Measurements from ENCODE around the gene TCF7L2.

TCF7L2 gene

DNA sequence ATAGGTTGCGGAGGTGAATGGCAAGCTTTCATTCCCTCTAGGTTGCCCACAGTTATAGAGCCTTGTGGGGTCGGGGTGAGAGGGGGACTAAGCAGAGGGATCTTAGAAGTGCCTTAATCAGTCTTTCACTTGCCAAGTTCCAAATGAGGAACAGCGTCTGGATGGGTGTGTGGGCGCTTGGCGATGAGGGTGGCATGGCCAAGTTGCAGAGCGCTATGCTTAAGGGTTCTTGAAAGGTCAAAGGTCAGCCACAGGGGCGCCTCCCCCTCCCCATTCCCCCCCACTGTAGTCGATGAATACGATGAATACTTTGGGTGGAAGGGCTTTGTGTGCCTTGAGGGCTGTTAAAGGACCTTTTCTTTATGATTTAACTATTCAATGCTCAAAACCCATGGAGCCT lies 185.0 kb downstream of the TCF7L2 start:
- DNase-seq (ENCODE audit: insufficient read length, low spot score) = no peak
- FAIRE-seq = no peak

DNA sequence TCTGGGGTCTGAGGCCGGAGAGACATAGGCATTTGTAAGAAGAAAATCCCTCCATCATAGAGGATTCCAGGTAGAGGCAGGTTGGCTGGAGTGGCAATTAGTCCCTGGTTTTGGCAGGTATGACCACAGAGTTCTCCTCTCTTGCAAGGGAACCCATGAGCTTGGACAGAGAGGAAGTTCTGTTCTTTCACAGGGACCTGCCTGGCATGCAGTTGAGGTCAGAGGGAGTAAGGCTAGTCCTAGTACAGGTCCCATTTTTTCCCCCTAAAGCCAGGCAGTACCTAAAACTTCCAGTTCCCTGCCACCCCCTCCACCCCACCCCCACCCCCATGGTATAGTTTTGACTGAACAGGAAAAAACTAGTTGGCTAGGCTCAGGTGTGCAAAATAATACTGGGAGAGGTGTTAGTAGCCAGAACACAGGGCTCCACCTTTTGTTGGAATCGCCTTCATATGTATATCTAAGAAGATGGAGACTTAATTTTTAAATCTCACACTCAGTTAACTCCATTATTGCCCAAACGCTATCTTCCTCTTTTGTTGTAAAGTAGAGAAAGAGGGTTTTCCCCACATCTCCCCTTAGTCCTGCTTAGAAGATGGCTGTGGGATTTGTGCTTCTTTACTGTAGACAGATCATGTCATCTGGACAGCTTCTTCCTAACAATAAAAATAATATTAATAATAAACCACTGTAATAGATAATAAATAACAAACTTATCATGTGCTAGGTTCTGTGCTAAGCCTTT lies 188.1 kb downstream of the TCF7L2 start:
- FAIRE-seq (no peak), DNase-seq (ENCODE audit: insufficient read length, low spot score) (no peak)

DNA sequence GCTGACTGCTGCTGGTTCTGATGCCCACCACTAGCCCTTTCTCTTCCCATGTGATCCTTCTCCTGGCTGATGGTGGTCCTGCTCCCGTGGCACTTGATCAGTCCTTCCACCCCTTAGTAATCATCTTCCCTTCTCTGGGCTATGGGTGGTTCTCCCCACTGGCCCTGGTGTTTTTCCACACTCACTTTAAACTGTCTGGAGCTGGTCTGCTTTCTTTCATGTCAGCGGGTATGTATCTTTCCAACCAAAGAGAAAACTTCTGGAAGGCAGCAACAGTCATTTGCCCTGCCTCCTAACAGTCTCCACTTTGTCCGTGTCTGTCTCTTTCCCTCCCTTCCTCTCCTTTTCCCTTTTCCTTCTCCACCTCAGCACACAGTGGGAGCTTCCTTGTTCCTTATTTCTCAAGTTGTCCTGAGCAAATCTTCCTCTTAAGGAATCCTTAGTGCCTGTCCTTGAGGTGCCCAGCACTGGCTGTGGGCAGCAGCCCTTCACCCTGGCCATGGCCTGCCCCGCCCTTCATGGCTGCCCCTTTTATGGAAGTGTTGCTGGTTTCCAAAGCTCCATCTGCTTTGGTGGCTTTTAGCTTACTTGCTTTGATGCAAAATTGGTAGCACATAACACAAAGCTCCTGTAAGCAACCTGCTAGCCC lies 189.0 kb downstream of the TCF7L2 start:
- no peak for DNase-seq (ENCODE audit: insufficient read length, low spot score)

DNA sequence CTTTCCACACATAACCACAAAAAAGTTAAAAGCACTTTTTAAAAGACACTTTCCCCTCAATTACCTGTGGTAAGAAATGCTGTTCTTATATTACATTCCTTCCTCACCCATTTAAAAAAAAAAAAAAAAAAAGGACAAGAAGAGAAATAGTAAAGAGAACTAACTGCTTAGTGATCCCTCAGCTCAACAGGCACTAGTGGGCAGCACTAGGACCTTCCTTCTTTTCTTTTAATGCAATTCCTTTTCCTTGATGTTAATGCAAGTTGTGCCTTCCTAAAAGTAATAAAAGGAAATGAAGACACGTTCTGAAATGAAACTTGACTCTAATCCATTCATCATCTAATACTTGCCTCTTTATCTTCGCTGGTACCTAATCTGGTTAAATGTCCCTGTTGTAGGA lies 189.7 kb downstream of the TCF7L2 start:
- no peak for FAIRE-seq
- DNase-seq (ENCODE audit: insufficient read length, low spot score) = no peak

More for the DNA sequence above, 189.0 kb downstream of the TCF7L2 start:
- no peak for FAIRE-seq

DNA sequence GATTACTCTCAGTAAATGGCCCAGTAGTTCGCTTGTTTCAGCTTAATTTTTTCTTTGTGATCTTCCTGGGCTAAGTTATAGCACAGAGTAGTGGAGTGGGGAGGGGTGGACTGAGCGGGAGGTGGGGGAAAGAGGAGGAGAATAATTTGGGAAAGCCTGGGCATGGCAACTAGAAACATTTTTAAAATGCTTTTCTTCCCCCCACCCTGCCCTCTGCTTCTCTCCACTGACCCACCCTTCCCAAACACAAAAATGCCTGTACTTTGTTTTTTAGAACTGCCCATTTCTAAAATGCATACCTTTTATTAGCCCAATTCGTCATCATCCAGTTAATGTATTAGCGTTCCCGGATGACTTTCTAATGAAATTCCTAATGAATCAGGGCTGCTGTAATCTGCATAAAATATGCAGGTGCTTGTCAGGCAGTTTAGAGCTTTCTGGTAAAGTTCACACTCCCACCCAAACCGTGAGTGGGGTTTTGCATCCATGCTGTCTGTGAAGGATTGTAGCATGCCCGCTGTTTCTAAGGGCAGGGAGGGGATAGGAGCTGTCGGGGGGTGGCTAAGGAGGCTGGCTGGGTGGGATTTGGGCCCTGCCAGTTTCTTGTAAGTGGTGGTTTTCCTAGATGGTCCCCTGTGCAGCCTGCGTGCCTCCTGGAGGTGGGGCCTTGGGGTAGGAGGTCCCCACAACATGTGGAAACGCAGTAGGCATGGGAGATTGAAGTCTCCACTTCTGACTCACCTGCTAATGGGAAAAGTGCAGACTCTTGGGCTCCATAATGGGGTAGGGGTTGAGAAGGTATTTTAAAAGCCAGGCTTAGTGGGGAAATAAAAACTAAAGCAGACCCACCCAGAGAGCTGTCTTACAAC lies 190.3 kb downstream of the TCF7L2 start:
- no peak for DNase-seq (ENCODE audit: insufficient read length, low spot score)

DNA sequence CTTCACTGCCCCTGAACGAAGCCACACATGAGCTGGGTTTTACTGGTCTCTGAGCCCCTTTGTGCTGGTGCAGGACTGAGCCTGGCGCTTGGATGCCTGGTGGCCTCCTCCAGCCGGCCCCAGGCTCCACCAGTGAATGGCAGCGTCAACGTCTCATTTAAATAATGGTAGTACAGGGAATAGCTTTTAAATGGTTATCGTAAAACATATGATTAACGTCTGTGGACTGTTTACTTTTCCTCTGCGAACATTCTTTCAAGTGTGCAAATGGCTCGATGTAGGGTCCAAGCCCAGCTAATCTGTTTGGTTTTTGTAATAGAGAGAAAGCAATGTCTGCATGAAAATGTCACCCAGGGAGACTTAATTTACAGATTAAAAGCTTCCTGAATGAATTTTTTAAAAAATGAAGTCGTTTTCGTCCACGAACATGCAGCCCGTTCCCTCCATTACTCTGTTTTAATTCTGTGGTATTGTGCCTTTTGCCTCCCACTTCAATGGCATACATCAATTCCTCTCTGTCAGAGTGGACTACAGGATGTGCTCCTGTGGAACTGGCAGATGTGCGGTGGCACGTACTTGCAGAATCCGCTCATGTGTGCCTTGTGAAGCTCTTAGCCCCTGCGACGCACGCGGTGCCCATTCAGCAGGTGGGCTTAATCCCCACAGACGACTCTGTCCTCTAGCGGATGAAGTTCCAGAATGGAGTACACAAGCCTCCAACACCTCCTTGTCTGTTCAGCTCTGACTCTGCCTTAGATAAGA lies 192.7 kb downstream of the TCF7L2 start:
- no peak for FAIRE-seq
- DNase-seq (ENCODE audit: insufficient read length, low spot score) = no peak

More for the DNA sequence above, 190.3 kb downstream of the TCF7L2 start:
- no peak for FAIRE-seq

DNA sequence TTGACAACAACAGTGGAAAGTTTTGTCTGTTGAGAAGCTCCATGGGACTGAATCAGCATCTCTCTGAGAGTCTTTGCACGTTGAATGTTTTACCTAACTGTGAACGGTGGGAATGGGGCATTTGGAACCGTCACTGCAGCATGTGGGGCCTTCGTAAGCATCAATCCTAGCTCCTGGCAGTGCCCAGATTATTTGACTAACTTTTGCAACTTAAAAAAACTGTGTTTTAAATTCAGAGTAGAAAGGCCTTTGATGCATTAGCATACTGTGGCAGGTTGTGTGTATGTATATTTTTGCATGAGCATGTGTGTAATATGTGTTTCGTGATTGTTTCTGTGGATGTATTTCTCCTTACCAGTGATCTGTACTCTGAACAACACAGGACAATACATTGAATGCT lies 194.5 kb downstream of the TCF7L2 start:
- no peak for DNase-seq (ENCODE audit: insufficient read length, low spot score)

DNA sequence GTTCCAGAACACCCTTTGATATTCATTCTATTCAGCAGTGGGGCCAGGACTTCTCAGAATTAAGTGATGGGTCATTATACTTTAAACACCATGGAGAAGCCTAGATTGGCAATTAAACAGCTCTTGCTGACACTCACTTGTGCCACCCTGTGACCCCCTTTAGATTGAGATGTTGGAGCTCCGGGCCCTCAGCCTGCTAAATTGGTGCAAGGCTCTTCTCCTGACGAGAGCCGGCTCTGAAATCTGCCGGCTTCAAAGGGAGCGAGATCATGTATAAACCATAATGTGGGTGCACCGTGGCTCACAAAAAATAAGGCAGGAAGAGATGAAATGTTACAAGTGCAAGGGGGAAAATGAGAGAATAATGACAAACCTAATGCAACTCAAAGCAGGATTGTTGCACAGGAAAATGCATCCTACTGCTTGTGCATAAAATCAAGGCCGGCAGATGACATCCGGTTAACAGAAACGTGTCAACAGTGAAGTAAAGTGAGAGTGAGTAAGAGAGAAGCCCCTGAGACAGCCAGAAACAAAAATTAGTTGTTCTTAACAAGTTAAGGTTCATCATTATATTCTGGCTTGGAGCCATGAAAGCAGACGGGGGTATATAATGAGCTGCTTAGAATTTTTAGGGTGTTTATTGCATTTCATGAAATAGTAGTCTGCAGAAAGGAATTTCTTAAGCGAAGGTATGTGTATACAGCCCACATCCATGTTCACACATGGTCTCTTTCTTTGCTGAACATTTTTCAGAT lies 198.2 kb downstream of the TCF7L2 start:
- DNase-seq (ENCODE audit: insufficient read length, low spot score) = no peak
- FAIRE-seq = no peak

More for the DNA sequence above, 194.5 kb downstream of the TCF7L2 start:
- no peak for FAIRE-seq

DNA sequence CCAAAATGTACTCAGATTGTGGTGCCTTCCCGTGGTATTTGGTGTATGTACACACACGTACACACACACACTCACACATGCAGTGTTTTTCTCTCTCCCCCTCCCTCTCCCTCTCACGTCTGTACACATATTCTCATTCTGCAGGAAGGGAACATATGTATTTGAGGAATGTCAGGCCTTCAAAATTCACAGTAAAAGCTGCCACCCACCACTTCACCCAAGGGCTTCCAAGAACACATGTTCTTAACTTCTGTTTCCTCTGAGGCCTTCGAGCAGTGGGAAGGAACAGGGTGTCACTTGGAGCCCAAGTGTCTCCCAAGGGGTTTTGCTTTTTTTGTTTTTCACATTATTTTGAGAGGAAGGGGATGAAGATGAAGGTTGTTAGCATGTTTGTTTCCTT lies 198.9 kb downstream of the TCF7L2 start:
- FAIRE-seq = no peak
- DNase-seq (ENCODE audit: insufficient read length, low spot score) = no peak

DNA sequence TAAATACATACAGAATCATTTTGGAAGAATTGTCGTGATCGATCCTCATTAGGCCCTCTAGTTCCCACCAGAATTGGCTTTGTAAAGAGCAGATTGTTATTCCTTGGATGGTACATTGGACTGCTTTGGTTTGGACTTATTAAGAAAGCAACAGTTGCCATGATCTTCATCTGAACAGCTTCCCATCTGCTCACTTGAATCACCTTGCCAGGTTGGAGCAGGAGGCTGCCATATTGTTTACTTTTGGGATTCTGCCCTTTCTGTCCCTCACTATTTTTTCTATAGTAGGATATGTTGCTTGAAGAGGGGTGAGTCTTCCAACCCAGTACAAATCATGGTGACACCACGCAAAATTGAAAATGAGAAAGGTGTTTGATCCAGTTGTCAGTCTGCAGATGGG lies 199.6 kb downstream of the TCF7L2 start:
- no peak for DNase-seq (ENCODE audit: insufficient read length, low spot score)
- no peak for FAIRE-seq

DNA sequence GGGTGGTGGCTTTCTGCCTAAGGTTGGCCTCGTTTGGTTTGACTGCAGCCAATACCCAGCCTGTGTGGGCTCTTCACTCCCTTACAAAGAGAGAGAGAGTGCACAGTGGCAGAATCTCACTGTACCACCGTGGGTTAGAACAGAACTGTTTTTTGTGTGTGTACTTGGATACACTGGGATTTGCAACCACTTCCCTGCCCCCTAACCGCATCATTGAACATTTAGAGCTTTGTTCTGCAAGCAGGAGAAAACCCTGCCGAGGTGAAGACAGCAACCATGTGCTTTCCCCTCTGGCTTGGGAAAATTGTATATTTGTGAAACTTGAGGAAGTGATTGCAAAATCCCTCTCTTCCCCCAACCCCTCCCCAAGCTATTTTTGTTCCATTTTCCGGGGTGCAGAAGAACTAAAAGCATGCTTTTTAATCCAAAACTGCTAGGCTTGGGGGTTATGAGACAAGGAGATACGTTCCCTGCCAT lies 201.2 kb downstream of the TCF7L2 start:
- DNase-seq (ENCODE audit: insufficient read length, low spot score) = no peak
- no peak for FAIRE-seq

DNA sequence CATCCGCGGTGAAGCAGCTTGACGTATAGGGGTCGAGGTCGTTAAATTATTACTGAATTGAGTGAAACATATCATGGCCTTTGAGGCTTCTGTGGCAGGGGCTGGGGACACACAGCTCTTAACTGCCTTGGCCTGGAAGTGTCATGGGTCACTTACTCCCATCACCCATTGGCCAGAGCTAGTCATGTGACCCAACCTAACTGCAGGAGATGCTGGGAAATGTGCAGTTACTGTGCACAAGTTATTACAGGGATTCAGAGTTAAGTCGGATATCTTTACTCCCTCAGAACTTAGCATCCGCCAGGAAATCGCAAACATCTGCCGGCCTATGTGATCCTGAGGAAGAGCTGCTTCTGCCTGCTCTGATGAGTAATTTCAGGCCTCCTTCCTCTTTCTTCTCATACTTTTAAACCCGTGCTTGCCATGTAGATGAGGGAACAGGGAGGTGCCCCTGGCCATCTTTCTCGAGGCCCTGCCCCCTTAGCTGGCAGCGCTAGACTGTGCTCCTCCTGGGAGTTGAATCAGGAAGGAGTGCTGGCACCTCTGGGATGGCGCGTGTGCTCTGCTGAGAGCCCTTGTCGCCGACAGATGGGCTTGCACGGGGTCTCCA lies 203.6 kb downstream of the TCF7L2 start:
- FAIRE-seq (no peak), DNase-seq (ENCODE audit: insufficient read length, low spot score) (no peak)

DNA sequence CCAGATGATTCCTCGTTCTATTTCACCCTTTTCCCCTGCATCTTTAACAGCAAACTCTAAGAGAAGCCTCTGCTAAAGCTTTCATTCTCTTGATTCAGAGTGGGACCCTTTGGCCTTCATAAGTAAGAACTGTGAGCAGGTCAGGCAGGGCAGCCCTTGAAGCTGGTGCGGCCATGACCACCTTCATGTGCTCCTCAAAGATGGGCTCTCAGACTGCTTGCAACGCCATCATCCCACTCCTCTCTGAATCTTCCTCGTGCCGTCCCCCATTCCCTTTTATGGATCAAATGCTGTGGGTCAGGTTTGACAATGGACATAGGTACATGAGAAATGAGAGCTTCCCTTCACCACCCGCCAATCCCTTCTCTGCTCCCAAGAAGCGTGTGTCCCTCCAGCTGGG lies 207.4 kb downstream of the TCF7L2 start:
- FAIRE-seq (no peak), DNase-seq (ENCODE audit: insufficient read length, low spot score) (no peak)

DNA sequence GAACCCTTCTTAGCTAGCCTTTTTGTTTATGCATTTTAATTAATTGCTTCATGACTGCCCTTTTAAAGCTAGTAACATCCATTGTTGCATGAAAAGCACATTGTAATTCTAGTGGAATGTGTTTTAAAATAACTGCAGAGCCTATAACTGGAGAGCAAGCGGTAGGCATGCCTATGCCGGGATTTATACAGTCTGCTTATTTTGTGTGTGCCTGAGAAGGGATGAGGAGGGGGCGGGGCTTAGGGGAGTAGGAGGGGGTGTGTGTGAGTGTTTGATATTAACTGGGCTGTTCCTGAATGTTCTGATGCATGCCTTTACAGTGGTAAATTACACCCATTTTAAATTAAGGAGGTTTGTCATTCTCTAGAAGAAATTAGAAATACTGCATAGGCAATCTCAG lies 208.1 kb downstream of the TCF7L2 start:
- FAIRE-seq (no peak), DNase-seq (ENCODE audit: insufficient read length, low spot score) (no peak)

DNA sequence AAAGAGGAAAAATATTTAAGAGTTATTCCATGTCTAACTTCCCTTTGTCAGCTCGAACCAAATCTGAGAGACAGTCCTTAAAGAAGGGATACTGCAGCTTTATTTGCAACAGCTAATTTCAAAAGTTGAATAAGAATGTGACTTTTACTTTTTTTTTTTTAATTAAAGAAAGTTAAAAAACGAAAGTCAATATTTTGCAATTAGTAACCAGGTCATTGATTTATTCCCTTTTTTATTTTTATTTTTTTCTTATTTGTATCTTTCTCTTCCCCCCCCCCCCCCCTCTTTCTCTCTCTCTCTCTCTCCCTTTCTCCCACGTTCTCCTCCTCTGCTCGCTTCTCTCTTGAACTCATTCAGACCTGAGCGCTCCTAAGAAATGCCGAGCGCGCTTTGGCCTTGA lies 209.5 kb downstream of the TCF7L2 start:
- no peak for FAIRE-seq
- DNase-seq (ENCODE audit: insufficient read length, low spot score) = no peak

DNA sequence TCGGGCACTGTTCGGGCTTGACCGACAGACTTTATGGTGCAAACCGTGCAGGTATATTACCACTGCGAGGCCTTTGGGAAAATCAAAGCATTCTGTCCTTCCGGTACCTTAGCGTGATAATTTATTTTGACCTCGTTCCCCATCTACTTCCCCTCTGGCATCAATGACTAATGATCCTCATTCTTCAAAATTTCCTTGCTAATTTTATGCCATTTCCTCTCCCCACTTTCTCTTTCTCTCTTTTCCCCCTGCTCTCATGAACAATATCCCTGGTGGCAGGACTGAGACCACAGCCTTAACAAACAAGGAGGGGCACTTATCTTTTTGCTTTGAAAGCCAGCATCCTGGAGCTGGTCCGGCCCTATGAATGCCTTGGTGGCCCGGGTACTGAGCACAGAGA lies 210.6 kb downstream of the TCF7L2 start:
- FAIRE-seq (no peak), DNase-seq (ENCODE audit: insufficient read length, low spot score) (no peak)

DNA sequence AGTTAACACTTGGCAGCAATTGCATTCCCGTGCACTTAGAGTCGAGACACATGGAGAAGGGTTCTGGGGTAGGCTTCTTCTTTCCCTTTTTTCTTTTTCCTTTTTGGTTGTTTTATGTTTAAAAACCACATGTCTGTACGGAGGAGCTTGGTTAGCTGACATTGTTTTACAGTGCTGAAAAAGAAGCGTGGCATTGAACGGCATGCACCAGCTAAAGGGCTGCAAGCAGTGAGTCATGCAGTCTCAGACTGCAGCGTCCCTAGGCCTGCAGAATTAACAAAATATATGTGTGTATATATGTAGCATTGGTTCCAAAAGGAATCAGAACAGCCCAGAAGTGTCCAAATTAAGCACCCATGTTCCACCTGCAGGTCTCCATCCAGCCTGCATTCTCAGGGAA lies 211.0 kb downstream of the TCF7L2 start:
- FAIRE-seq = no peak

DNA sequence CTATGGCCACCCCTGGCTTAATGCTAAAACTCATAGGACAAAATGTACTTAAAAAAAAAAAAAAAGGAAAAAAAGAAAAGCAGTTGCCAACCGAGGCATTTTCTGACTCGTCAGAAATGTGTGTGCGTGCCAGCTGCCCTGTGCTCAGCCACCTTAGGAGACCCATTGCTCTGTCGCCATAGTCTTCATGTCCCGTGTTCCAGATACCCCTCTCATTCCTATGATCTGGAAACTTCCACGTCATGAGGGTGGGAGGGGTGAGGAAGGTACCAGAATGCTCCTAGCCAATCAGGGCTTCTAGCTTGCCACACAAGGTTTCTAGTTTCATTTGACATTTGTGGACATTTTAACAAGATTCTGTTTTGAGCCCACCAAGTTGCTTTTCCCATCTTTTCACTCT lies 212.9 kb downstream of the TCF7L2 start:
- FAIRE-seq (no peak), DNase-seq (ENCODE audit: insufficient read length, low spot score) (no peak)

More for the DNA sequence above, 211.0 kb downstream of the TCF7L2 start:
- no peak for DNase-seq (ENCODE audit: insufficient read length, low spot score)

DNA sequence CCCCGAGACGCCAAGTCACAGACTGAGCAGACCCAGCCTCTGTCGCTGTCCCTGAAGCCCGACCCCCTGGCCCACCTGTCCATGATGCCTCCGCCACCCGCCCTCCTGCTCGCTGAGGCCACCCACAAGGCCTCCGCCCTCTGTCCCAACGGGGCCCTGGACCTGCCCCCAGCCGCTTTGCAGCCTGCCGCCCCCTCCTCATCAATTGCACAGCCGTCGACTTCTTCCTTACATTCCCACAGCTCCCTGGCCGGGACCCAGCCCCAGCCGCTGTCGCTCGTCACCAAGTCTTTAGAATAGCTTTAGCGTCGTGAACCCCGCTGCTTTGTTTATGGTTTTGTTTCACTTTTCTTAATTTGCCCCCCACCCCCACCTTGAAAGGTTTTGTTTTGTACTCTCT lies 215.6 kb downstream of the TCF7L2 start:
- FAIRE-seq (no peak), DNase-seq (ENCODE audit: insufficient read length, low spot score) (no peak)

Data from HTR-8/SVneo (cell line).